ENCODE data around the gene DNAJB4.
"Not testable (repeated sequence)": the region's sequence is repeated elsewhere in the genome, so short reads cannot be mapped to it uniquely, and the experiment has no call there.

The DNAJB4 gene

GRCh38 chr1:78040484-78041089 lies 35.8 kb downstream of the DNAJB4 start:
- no peak for DNase-seq

DNA sequence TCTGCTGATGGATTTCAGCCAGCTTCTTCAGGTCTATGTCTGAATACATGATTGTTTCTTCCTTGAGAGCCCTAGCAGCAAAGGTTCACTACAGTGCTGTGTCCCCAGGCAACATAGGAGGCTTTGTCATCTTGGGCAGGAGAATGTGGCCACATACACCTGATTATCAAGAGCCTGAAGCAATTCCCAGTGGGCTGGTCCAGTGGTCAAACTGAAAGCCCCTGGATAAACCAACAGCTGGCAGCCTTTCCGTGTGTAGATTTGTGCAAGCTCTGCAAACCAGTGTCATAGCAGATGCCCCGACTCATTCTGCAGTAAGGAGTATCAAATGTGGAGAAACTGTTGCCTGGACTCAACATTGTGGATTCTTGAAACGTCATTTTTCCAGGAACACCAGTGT lies 38.7 kb downstream of the DNAJB4 start:
- DNase-seq = no peak

DNA sequence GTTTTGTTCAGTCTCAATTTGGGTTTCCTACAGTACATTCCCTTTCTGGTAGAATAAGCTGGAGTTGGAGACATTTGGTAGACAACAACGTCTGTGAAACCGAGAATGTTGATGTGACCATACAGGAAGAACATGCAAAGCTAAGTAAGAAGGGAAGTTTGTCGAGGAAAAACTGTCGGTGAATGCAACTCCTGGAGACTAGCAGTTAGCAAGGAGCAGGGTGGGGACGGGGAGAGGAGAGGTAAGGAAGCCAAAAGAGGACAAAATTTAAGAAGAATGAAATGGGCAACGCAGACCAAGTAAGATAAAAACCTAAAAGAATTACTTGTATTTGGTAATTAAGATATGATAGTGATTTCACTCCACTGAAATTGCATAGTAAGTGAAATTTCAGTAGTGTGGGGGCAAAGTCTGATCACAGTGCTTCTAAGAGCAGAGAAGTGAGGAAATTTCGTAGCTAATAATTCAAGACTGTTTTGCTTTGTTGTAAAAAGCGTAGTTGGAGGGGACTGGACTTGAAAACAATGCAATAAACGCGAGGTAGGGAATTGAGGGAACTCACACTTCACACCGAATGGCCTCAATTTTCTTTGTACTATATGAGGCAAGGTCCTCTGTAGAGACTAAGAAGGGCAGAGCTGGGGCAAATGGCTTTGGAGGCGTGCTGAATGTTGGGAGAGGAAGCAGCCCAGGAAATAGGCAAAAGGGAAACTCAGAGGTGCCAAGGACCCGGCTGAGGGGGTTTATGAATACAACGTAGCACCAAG lies 40.2 kb downstream of the DNAJB4 start:
- no peak for DNase-seq

- DNase-seq = no peak
Measured at GRCh38 chr1:78045563-78045925, 40.8 kb downstream of the DNAJB4 start.

DNA sequence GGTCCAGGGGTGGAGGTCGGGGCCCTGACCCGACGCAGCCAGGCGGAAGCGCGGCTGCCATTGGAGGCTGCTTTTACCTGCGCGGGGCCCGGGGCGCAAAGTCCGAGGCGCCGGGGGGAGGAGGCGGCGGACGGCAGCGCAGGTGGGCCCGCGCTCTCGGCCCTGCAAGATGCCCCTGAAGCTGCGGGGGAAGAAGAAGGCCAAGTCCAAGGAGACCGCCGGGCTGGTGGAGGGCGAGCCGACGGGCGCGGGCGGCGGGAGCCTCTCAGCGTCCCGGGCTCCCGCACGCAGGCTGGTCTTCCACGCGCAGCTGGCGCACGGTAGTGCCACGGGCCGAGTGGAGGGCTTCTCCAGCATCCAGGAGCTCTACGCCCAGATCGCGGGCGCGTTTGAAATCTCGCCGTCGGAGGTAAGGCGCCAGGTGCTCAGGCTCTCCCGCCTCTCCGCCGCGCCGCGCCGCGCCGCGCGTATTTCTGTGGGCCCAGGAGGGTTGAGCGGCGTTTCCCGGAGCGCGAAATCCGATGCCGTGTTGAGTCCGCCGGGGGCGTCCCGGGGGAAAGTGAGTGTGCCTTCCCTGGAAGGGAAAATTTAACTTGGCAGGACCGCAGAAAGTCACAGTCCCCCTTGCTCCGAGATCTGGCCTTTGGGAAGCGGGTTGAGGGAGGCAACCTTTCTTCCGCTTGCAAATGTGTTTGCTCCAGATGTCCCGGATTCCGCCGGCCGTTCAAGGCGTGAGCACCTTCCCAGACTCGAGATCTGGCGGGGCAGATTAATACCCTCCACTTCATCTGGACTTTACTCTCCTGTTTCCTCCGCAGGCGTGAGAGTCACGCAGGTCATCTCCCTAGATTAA lies 41.4 kb downstream of the DNAJB4 start, which contains the start of gene GIPC2:
GIPC2 (plus strand) TSS at position 41 of the 853 bp plus-strand sequence; CDS start at position 170, 129 bp downstream.
- no peak for DNase-seq

DNA sequence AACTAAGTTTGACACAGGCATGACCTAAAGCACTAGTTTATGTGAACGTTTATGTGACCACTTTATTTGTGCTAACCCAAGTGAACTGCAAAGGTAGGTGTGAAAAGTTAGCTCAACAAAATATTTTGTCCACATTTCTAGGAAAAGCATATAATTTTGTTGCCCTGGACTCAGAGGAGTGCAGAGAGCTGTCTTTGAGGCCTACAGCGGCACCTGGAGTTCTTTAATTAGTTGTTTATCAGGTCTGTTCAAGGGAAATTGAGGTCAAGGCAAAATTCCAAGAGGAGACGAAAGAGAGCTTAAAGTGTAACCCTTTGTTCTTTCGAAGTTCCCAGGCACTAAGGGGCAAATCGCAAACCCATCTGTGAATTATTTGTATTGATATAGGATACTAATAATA lies 42.4 kb downstream of the DNAJB4 start:
- no peak for DNase-seq

DNA sequence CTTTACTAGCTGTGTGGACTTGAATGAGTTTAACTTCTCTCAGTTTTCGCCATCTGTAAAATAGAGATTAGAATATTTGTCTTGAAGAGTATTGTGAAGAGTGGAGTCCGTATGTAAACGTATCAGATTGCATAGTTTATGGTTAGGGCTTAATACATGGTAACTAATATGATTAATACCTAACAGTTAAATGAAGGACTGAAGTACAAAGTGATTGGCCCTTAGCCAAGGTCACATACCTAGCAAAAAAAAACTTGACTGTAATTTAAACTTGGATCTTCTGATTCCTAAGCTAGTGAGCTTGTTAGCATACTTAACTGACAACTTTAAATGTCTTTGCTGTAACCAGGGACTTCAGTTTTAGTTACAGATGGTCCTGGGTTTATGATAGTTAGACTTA lies 42.9 kb downstream of the DNAJB4 start:
- DNase-seq = no peak

- DNase-seq = no peak
Measured at GRCh38 chr1:78048446-78048845, 43.7 kb downstream of the DNAJB4 start.

- DNase-seq = no peak
Measured at GRCh38 chr1:78049396-78049795, 44.7 kb downstream of the DNAJB4 start.

- DNase-seq = no peak
Measured at GRCh38 chr1:78051005-78051404, 46.3 kb downstream of the DNAJB4 start.

DNA sequence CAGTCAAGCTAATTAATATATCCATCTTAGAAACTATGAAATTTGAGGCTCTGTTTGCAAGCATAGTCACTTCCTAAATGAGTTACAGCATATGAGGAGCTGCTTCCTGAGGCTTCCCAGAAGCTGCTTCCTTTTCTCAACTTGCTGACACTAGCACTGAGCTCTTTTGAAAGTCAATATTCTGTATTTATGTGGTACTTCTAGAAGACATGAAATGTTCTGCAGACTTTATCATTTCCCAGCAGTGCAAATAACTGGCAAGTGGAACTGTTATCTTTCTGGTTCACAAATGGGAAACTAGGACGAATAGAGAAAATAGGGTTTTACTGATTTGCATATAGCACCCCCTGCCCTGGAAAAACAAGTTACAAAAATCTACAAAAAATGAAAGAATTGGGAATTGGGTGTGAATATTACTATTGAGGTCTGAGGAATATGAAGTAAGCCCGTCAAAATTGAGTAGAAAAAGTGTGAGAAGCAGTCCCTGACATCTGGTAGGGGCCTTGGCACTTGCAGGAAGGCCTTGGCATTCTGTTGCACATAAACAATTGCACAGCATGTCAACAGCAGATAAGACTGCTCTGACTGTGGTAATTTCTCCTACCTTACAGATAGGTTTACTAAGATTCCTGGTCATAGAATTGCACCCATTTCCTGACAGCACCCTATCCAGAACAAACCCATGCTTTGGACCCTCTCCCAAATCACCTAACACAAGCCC lies 48.1 kb downstream of the DNAJB4 start:
- DNase-seq = no peak

DNA sequence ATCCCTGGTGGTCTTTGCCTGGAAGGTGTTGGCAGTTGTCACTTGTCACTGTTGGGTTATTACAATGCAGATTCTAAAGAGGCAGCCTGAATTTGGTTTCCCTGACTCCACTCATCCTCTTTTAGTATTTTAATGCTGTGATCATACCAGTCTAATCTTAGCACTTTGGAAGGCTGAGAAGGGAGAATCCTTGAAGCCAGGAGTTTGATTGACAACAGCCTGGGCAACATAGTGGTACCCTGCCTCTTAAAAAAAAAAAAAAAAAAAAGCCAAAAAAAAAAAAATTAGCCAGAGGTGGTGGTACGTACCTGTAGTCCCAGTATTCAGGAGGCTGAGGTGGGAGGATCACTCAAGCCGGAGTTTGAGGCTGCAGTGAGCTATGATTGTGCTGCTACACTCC lies 48.8 kb downstream of the DNAJB4 start:
- no peak for DNase-seq

GRCh38 chr1:78054559-78054958 lies 49.8 kb downstream of the DNAJB4 start:
- DNase-seq = no peak

- DNase-seq = no peak
Measured at GRCh38 chr1:78054972-78055371, 50.2 kb downstream of the DNAJB4 start.

DNA sequence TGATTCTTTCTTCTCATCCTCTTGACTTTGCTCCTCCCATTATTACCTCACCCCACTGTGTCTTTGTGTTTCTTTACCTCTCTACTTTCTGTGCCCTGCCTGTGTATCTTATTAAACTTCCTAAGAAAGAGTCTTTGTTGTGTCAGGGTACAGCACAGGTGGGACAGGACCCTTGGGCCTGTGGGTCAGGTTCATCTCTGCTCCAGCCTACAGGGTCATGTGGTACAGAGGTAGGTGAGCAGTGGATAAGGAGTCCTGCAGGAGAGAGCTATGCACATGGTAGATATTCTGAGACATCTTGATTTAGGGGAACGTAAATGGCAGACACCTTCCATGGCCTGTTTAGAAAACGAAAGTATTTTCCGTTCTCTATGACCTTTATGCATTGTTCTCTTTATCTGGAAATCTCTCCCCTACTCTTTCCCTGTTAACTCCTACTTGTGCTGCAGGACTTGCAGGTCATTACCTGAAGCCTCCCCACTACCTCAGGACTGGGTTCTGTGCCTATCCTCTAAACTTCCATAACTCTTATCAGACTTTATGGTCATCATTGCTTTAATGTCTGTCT lies 50.9 kb downstream of the DNAJB4 start:
- DNase-seq = no peak

DNA sequence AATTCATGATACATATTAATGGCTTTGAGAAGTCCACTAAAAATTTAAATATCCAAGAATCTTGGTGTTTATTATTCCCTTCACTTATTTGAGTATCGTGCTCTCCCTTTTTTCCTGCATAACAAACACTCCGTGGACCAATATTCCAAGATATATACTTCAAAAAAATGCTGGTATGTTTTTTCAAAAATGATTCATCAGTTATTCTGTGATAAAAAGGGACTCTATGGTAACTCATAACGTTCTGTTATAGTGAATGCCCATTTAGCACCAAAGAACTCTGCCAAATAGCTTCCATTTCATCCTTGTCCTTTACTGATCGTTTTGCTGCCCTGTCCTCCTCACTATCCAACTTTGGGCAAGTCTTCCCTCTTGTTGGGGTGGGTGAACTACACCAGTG lies 53.9 kb downstream of the DNAJB4 start:
- DNase-seq = no peak

DNA sequence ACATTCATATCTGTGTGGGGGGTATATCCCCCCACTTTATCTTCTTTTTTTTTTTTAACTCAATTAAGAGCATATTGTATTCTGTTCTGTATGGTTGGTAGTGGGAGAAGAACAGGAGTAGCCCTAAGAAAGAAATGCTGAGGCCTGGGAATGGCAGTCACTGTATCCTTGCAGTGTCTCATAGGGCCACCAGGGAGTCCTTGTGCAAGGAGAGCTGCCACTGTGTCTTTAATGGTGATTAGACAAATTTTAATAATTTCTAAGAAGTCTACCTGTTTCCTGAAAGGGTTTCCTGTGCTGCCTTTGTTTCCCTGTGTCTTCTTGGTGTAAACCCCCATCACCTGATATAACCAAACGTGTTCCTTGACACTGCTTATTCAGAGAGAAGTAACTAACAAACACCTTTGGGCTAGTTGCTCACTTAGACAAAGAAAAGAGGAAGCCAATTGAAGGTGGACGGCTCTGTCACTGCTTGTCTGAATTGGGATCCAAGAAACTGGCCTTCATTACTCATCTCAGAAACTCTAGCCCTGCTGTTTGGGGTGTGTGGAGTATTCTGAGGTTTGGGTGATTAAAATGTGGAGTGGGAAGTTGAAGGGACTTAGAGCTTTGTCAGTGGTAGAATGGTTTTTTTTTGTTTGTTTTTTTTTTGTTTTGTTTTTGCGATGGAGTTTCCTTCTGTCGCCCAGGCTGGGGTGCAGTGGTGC lies 56.3 kb downstream of the DNAJB4 start:
- DNase-seq = no peak

DNA sequence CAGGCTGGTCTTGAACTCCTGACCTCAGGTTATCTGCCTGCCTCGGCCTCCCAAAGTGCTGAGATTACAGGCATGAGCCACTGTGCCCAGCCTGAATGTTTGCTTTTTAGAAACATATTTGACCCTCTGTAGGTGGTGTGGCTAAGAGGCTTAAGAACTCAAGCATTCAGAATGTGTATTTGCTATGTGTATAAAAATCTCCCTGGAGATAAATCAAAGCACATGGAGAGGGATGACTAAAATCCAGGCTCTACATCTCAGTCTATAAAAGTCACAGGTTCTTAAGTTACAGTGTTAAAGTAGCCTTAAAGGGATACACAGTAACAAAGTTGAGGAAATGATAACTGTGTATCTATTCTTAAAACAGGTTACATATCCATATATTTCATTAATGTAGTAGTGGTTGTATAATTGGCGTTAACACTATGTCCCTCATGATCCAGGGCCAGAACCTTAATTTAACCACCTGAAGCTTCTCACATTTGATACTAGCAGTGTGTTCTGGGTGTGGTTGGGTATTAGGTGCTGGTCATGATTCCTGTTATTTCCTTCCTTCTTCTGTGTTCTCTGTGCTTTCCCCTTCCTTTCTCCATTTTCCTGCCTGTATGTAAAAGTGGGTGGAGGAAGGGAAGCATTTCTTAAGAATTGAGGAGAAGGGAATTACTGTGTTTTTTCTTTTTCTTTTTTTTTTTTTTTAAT lies 57.2 kb downstream of the DNAJB4 start:
- no peak for DNase-seq

GRCh38 chr1:78064886-78065285 lies 60.1 kb downstream of the DNAJB4 start:
- not testable (repeated sequence) for DNase-seq
